Choroid plexus epithelial cell (primary cell): ENCODE data around the gene ABRACL.

Source experiments
- DNase-seq: peaks from one replicate; pipeline ENCODE4 v3.0.0-alpha.2; 2010; ENCODE audit warnings: low read depth
- H3K4me3 ChIP-seq: 2 replicates; pipeline ENCODE4 v1.5.1; 2011; ENCODE audit warnings: low read depth, mild to moderate bottlenecking, control low read depth, low read length, moderate library complexity
- CTCF ChIP-seq: conservative IDR thresholded peaks from 2 replicates; pipeline ENCODE4 v1.5.1; 2011; ENCODE audit warnings: low read depth, mild to moderate bottlenecking, control low read depth, inconsistent platforms, low read length, moderate library complexity

The ABRACL gene

GRCh38 chr6:139073118-139073517, 44.6 kb downstream of the ABRACL start:
- DNase-seq: no peak
- H3K4me3 ChIP-seq: no peak overlapping the region
- TF ChIP-seq CTCF: no peak

- no peak for TF ChIP-seq CTCF
- no peak overlapping the region for H3K4me3 ChIP-seq
- no peak for DNase-seq
Measured at GRCh38 chr6:139079018-139079417, 50.5 kb downstream of the ABRACL start.

- DNase-seq: no peak
- H3K4me3 ChIP-seq: no peak overlapping the region
- no peak for TF ChIP-seq CTCF
Measured at GRCh38 chr6:139080255-139080920, 51.8 kb downstream of the ABRACL start.

GRCh38 chr6:139081471-139081870, 52.9 kb downstream of the ABRACL start:
- no peak overlapping the region for H3K4me3 ChIP-seq
- DNase-seq: no peak
- TF ChIP-seq CTCF: no peak

GRCh38 chr6:139082370-139082769, 53.8 kb downstream of the ABRACL start:
- TF ChIP-seq CTCF: no peak
- no peak overlapping the region for H3K4me3 ChIP-seq
- no peak for DNase-seq

GRCh38 chr6:139091826-139092225, 63.3 kb downstream of the ABRACL start:
- no peak for DNase-seq
- no peak overlapping the region for H3K4me3 ChIP-seq
- TF ChIP-seq CTCF: no peak
